ENCODE measurements around the gene FBXO17. TPM values are rescaled to one million over a fixed set of nuclear protein-coding genes. Genes with fewer than 3 reads are reported as not detected.
A peak's percentile ranks its signal among the peaks of the same experiment; 100 is the strongest.
"Not testable (repeated sequence)": the region's sequence is repeated elsewhere in the genome, so short reads cannot be mapped to it uniquely, and the experiment has no call there.

Gene FBXO17
- total and polyA plus RNA-seq, 4 donors: 8.3 to 33.0 (median 24.8) TPM

DNA sequence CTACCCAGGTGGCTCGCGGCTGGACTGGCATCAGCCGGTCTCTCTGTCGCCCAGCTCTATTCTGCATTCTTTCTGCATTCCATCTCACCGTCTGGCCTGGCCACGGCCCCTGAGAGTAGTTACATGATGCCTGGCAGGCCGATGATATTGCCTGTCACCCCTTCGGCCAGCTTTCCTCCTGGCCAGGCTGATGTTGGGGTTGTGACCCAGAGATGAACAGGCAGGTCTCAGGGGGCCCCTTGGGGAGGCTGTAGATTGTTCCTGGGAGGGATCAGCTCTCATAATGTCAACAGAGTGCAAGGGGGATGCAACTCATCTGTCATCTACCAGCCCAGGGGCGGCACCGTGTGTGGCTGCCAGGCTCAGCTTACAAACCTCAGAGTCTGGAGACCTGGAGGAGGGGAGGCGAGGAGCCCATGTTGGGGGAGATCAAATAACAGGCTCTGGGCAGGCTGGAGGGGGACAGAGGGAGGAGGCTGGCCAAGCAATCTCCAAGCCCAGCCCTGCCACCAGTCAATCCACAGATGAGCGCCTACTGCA, 13.6 kb upstream of the FBXO17 start:
- H3K4me3 ChIP-seq (ENCODE audit: low read length in 2 of 2): no peak overlapping the region
- ATAC-seq (ENCODE audit: low FRiP score): peak; percentile 22
- 15 to 17% methylated on average over 12 of the region's 12 CpGs for WGBS, 2 donors
- H3K9me3 ChIP-seq (ENCODE audit: control insufficient read depth, low read length): peaks cover 7% of the 10 kb centered on the region
- intact Hi-C loops (cut with DNase I): no loop called here
- no peak overlapping the region for H3K27ac ChIP-seq (ENCODE audit: low read depth in 1 of 2, low read length in 2 of 2)
- no peaks in the 10 kb centered on the region for H3K36me3 ChIP-seq (ENCODE audit: control insufficient read depth in 1 of 2, insufficient read depth in 2 of 2, low read length in 1 of 2)
- H3K4me1 ChIP-seq (ENCODE audit: control insufficient read depth in 1 of 2, insufficient read depth in 2 of 2, low read length in 2 of 2): no peaks in the 10 kb centered on the region
- H3K27me3 ChIP-seq (ENCODE audit: control insufficient read depth in 1 of 2, insufficient read depth in 2 of 2, low read length in 1 of 2): peaks cover 0 to 10% of the 10 kb centered on the region in 2 donors
- DNase-seq: no peak

DNA sequence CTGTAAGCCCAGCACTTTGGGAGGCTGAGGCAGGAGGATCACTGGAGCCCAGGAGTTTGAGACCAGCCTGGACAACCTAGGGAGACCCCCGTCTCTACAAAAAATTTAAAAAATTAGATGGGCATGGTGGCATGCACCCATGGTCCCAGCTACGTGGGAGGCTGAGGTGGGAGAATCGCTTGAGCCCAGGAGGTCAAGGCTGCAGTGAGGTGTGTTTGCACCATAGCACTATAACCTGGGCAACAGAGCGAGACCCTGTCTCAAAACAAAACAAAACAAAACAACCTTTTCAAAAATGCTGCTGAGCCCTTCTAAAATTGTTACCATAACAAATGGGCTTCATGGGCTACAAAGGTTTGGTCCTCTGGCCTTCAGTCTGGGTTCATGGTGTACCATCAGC, 13.1 kb upstream of the FBXO17 start:
- H3K27me3 ChIP-seq (ENCODE audit: control insufficient read depth in 1 of 2, insufficient read depth in 2 of 2, low read length in 1 of 2): peaks cover 0 to 10% of the 10 kb centered on the region in 2 donors
- DNase-seq; H3K27ac ChIP-seq (ENCODE audit: low read depth in 1 of 2, low read length in 2 of 2); H3K4me1 ChIP-seq (ENCODE audit: control insufficient read depth in 1 of 2, insufficient read depth in 2 of 2, low read length in 2 of 2); H3K36me3 ChIP-seq (ENCODE audit: control insufficient read depth in 1 of 2, insufficient read depth in 2 of 2, low read length in 1 of 2); ATAC-seq (ENCODE audit: low FRiP score); H3K9me3 ChIP-seq (ENCODE audit: control insufficient read depth, low read length); intact Hi-C loops (cut with DNase I); H3K4me3 ChIP-seq (ENCODE audit: low read length in 2 of 2): not testable (repeated sequence)
- 76 to 89% methylated on average over 4 of the region's 4 CpGs for WGBS, 2 donors

DNA sequence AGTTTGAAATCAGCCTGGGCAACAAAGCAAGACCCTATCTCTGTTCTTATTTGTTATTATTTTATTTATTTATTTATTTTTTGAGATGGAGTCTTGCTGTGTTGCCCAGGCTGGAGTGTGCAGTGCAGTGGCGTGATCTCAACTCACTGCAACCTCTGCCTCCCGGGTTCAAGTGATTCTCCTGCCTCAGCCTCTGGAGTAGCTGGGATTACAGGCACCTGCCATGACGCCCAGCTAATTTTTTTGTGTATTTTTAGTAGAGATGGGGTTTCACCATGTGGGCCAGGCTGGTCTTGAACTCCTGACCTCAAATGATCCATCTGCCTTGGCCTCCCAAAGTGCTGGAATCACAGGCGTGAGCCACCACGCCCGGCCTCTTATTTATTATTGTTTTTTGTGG, 12.2 kb upstream of the FBXO17 start:
- intact Hi-C loops (cut with DNase I); ATAC-seq (ENCODE audit: low FRiP score); H3K27ac ChIP-seq (ENCODE audit: low read depth in 1 of 2, low read length in 2 of 2); H3K27me3 ChIP-seq (ENCODE audit: control insufficient read depth in 1 of 2, insufficient read depth in 2 of 2, low read length in 1 of 2); H3K4me1 ChIP-seq (ENCODE audit: control insufficient read depth in 1 of 2, insufficient read depth in 2 of 2, low read length in 2 of 2); H3K36me3 ChIP-seq (ENCODE audit: control insufficient read depth in 1 of 2, insufficient read depth in 2 of 2, low read length in 1 of 2); DNase-seq; H3K9me3 ChIP-seq (ENCODE audit: control insufficient read depth, low read length); H3K4me3 ChIP-seq (ENCODE audit: low read length in 2 of 2): not testable (repeated sequence)
- 74 to 92% methylated on average over 6 of the region's 6 CpGs for WGBS, 2 donors

DNA sequence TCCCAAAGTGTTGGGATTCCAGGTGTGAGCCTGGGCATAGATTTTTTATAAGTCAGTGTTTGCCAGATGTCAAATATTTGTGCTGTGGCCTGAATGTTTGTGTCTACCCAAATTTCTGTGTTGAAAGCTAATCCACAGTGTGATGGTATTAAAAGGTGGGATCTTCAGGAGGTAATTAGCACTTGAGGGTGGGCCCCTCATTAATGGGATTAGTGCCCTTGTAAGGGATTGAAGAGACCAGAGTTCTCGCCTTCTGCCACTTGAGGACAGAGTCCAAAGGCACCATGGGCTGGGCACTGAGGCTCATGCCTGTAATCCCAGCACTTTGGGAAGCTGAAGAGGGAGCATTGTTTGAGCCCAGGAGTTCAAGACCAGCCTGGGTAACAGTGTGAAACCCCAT, 9.7 kb upstream of the FBXO17 start:
- intact Hi-C loops (cut with DNase I): no loop called here
- ATAC-seq (ENCODE audit: low FRiP score) (no peak), DNase-seq (no peak)
- no peaks in the 10 kb centered on the region for H3K4me1 ChIP-seq (ENCODE audit: control insufficient read depth in 1 of 2, insufficient read depth in 2 of 2, low read length in 2 of 2)
- no peak overlapping the region for H3K27ac ChIP-seq (ENCODE audit: low read depth in 1 of 2, low read length in 2 of 2)
- peaks cover 0 to 3% of the 10 kb centered on the region in 2 donors for H3K27me3 ChIP-seq (ENCODE audit: control insufficient read depth in 1 of 2, insufficient read depth in 2 of 2, low read length in 1 of 2)
- H3K9me3 ChIP-seq (ENCODE audit: control insufficient read depth, low read length): peaks cover 3% of the 10 kb centered on the region
- WGBS, 2 donors: 97 to 100% methylated on average over 1 of the region's 1 CpG
- no peak overlapping the region for H3K4me3 ChIP-seq (ENCODE audit: low read length in 2 of 2)
- H3K36me3 ChIP-seq (ENCODE audit: control insufficient read depth in 1 of 2, insufficient read depth in 2 of 2, low read length in 1 of 2): no peaks in the 10 kb centered on the region

DNA sequence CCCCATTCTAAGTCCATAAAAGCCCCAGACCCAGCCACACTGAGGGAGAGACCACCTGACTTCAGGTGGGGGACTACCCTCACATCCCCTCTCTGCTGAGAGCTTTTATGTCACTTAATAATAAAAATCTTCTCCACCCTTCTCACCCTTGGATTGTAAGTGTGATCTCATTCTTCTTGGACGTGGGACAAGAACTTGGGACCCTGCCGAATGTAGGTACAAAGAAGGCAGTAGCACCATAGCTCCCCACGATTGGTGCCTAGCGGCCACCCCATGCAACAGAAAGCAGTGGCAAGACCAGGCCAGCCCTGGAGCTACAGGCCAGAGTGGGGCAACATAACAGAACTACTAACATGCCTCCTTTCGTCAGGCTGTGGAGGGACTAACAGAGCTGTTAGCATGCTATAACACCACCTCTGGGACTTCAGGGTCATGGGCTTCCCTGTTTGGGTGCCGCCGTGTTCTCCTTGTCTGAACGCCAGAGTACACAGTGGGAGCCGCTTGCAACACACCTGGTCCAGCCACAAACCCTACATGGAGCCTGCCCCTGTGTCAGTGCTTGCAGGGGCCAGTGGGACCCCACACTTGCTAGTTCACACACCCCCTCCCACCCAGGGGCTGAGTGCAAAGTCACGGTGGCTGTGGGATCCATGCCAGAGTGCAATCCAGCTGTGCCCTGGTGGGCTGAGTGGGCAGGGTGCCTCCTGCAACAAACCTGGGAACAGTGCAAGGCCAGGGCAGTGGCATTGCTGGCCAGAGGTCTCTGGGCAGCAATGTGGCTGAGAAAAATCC, 5.2 kb upstream of the FBXO17 start:
- intact Hi-C loops (cut with DNase I): no loop called here
- H3K9me3 ChIP-seq (ENCODE audit: control insufficient read depth, low read length): peaks cover 3% of the 10 kb centered on the region
- H3K27me3 ChIP-seq (ENCODE audit: control insufficient read depth in 1 of 2, insufficient read depth in 2 of 2, low read length in 1 of 2): no peaks in the 10 kb centered on the region
- H3K36me3 ChIP-seq (ENCODE audit: control insufficient read depth in 1 of 2, insufficient read depth in 2 of 2, low read length in 1 of 2): no peaks in the 10 kb centered on the region
- no peaks in the 10 kb centered on the region for H3K4me1 ChIP-seq (ENCODE audit: control insufficient read depth in 1 of 2, insufficient read depth in 2 of 2, low read length in 2 of 2)
- ATAC-seq (ENCODE audit: low FRiP score): no peak
- H3K4me3 ChIP-seq (ENCODE audit: low read length in 2 of 2): no peak overlapping the region
- H3K27ac ChIP-seq (ENCODE audit: low read depth in 1 of 2, low read length in 2 of 2): no peak overlapping the region
- DNase-seq: no peak
- WGBS, 2 donors: 91 to 92% methylated on average over 10 of the region's 10 CpGs

DNA sequence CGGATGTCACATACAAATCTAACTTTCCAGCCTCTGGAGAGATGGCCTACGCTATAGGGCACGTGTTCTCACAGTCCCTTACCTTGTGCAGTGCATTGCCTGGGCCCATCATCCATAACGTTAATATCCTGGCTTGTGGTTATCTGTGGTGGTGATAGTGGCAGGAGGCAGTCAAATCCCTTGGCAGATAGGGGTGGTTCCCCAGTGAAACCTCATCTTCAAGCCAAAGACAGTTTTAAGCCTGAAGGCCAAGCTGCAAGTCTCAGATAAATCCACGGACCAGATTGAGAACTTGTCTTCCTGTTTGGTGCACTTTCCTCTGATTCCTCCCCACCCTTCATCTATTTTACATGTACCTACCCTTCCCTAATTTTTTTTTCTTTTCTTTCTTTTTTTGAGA, 4.3 kb upstream of the FBXO17 start:
- no peak overlapping the region for H3K4me3 ChIP-seq (ENCODE audit: low read length in 2 of 2)
- H3K4me1 ChIP-seq (ENCODE audit: control insufficient read depth in 1 of 2, insufficient read depth in 2 of 2, low read length in 2 of 2): no peaks in the 10 kb centered on the region
- intact Hi-C loops (cut with DNase I): loop anchor here (5.0 kb wide), 1 partner anchor 52 kb away; the partner anchor contains the start of gene FBXO27 (in 2 of the 2)
- DNase-seq (no peak), ATAC-seq (ENCODE audit: low FRiP score) (no peak)
- no peaks in the 10 kb centered on the region for H3K27me3 ChIP-seq (ENCODE audit: control insufficient read depth in 1 of 2, insufficient read depth in 2 of 2, low read length in 1 of 2)
- no peaks in the 10 kb centered on the region for H3K36me3 ChIP-seq (ENCODE audit: control insufficient read depth in 1 of 2, insufficient read depth in 2 of 2, low read length in 1 of 2)
- 72 to 81% methylated on average over 5 of the region's 5 CpGs for WGBS, 2 donors
- H3K27ac ChIP-seq (ENCODE audit: low read depth in 1 of 2, low read length in 2 of 2): no peak overlapping the region
- H3K9me3 ChIP-seq (ENCODE audit: control insufficient read depth, low read length): peaks cover 1% of the 10 kb centered on the region

DNA sequence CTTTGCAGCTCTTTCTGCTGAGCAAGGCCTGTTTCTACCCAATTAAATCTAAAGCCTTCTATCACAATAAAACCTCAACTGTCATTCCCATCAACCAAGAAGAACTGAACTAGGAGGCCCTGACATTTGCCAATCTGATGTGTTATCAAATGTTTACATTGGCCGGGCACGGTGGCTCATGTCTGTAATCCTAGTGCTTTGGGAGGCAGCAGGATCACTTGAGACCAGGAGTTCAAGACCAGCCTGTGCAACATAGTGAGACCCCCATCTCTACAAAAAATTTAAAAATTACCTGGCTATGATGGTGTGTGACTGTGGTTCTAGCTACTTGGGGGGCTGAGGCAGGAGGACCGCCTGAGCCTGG, 2.8 kb upstream of the FBXO17 start:
- H3K27ac ChIP-seq (ENCODE audit: low read depth in 1 of 2, low read length in 2 of 2): no peak overlapping the region
- no peak for ATAC-seq (ENCODE audit: low FRiP score)

DNA sequence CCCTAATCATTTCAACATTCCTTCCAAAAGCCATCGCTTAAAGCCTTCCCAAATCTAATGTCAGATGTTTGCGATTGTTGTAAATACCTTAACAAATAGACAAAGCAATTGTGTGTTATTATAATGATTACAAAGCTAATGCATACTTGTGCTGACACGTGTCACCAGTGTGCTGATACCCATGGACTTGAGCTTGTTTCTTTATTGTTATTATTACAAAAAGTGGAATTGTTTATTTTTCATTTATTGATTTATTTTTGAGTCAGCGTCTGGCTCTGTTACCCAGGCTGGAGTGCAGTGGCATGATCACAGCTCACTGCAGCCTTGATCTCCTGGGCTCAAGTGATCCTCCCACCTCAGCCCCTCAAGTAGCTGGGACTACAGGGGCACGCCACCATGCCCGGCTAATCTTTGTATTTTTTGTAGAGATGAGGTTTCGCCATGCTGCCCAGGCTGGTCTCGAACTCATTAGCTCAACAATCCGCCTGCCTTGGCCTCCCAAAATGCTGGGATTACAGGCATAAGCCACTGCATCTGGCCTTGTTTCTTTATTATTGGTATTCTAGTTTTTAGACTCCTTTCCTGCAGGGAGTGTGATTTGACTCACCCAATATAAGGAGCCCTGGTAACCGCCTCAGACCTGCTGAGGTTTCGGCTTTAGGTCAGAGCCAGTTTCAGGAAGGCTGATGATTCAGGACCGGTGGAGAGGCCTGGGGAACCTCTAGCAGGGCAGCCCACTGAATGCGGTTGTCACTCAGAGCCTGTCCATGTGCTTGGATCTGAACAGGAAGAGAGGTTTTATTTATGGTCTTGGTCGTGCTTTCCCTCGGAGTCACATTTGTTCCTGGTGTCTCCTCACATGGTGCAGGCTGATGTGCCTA, 2.1 kb upstream of the FBXO17 start:
- ATAC-seq (ENCODE audit: low FRiP score) (no peak), DNase-seq (no peak)
- Histone ChIP-seq H3K9me3 (ENCODE audit: control insufficient read depth, low read length) (peaks cover 1% of the 10 kb centered on the region), H3K4me3 (ENCODE audit: low read length in 2 of 2) (no peak overlapping the region), H3K36me3 (ENCODE audit: control insufficient read depth in 1 of 2, insufficient read depth in 2 of 2, low read length in 1 of 2) (no peaks in the 10 kb centered on the region), H3K4me1 (ENCODE audit: control insufficient read depth in 1 of 2, insufficient read depth in 2 of 2, low read length in 2 of 2) (no peaks in the 10 kb centered on the region), H3K27ac (ENCODE audit: low read depth in 1 of 2, low read length in 2 of 2) (no peak overlapping the region), H3K27me3 (ENCODE audit: control insufficient read depth in 1 of 2, insufficient read depth in 2 of 2, low read length in 1 of 2) (no peaks in the 10 kb centered on the region)
- intact Hi-C loops (cut with DNase I): loop anchor here (5.0 kb wide), 1 partner anchor 55 kb away; the partner anchor contains the start of gene FBXO27 (in 2 of the 2)
- 83 to 86% methylated on average over 15 of the region's 15 CpGs for WGBS, 2 donors

More for the DNA sequence above, 2.8 kb upstream of the FBXO17 start:
- WGBS, 2 donors: 68 to 69% methylated on average over 3 of the region's 3 CpGs
- DNase-seq: no peak
- Histone ChIP-seq H3K9me3 (ENCODE audit: control insufficient read depth, low read length) (peaks cover 1% of the 10 kb centered on the region), H3K27me3 (ENCODE audit: control insufficient read depth in 1 of 2, insufficient read depth in 2 of 2, low read length in 1 of 2) (no peaks in the 10 kb centered on the region), H3K4me1 (ENCODE audit: control insufficient read depth in 1 of 2, insufficient read depth in 2 of 2, low read length in 2 of 2) (no peaks in the 10 kb centered on the region), H3K4me3 (ENCODE audit: low read length in 2 of 2) (no peak overlapping the region), H3K36me3 (ENCODE audit: control insufficient read depth in 1 of 2, insufficient read depth in 2 of 2, low read length in 1 of 2) (no peaks in the 10 kb centered on the region)
- intact Hi-C loops (cut with DNase I): loop anchor here (5.0 kb wide), 1 partner anchor 54 kb away; the partner anchor contains the start of gene FBXO27 (in 2 of the 2)

All from aorta (tissue), 5 donors.